ENCODE measurements around the gene ETF1. TPM values are rescaled to one million over a fixed set of nuclear protein-coding genes. Genes with fewer than 3 reads are reported as not detected.

The ETF1 gene
- total and polyA plus RNA-seq, 9 of the 15 experiments (the other 6 are each of a cell fraction or from before 2014, with no cell fraction given): 53.7 to 209 (median 164) TPM

GRCh38 chr5:138464388-138465260 lies 78.4 kb downstream of the ETF1 start (continued):
- TF ChIP-seq XRCC3 (IDR thresholded peaks at IDR 0.05): no peak
- TF ChIP-seq ZBTB34 (CRISPR knock-in tag; IDR thresholded peaks at IDR 0.05): no peak
- peak; percentile 64 for TF ChIP-seq MGA (IDR thresholded peaks at IDR 0.05)
- TF ChIP-seq HNRNPL (IDR thresholded peaks at IDR 0.05; ENCODE audit: low read depth, low read length): peak; percentile 82; the same call in 1 of the 2 replicates
- TF ChIP-seq TAF1 (IDR thresholded peaks at IDR 0.05; ENCODE audit: control insufficient read depth, extremely low read depth, insufficient read depth, low read length, severe bottlenecking): peak; percentile 60
- no peak for TF ChIP-seq CHCHD3 (CRISPR knock-in tag; IDR thresholded peaks at IDR 0.05)
- no peak for TF ChIP-seq SRSF7 (optimal IDR thresholded peaks at IDR 0.05; ENCODE audit: low read depth, low read length)
- peak; percentile 74 for TF ChIP-seq CHD4 (IDR thresholded peaks at IDR 0.05; ENCODE audit: insufficient read depth, insufficient replicate concordance, low read depth, low read length, poor library complexity, severe bottlenecking)
- TF ChIP-seq NFE2 (IDR thresholded peaks at IDR 0.05; ENCODE audit: low read depth): no peak
- no peak for TF ChIP-seq SOX6 (IDR thresholded peaks at IDR 0.05)
- peak; percentile 63 for TF ChIP-seq ATF7 (IDR thresholded peaks at IDR 0.05)
- no peak for TF ChIP-seq IRF2 (CRISPR knock-in tag; IDR thresholded peaks at IDR 0.05)
- no peak for TF ChIP-seq ZNF316 (IDR thresholded peaks at IDR 0.05)
- TF ChIP-seq ZNF79 (CRISPR knock-in tag; IDR thresholded peaks at IDR 0.05; ENCODE audit: low read depth): no peak
- peak; percentile 83 for TF ChIP-seq ELF1 (tag; IDR thresholded peaks at IDR 0.05)
- TF ChIP-seq ZNF589 (CRISPR knock-in tag; IDR thresholded peaks at IDR 0.05; ENCODE audit: low read depth): peak; percentile 48; the same call in 1 of the 2 replicates
